Coronary artery (tissue), 2 donors: ENCODE measurements around the gene BRD1.

Experiments used
- DNase-seq: peaks from one replicate; pipeline ENCODE4 v3.0.0-alpha.2; 2017; ENCODE audit warnings: low spot score
- H3K27ac ChIP-seq, 2 donors: fragments of 200-600 bp; sonication (generic); one replicate each; pipeline ENCODE4 v1.5.1; 2016 to 2019
- H3K4me3 ChIP-seq: fragments of 200-600 bp; sonication (generic); 2 replicates; pipeline ENCODE4 v1.5.1; 2016; ENCODE audit warnings: mild to moderate bottlenecking, moderate library complexity
- TF ChIP-seq, protein P1 (sequence below): fragments of 200-600 bp; sonication (generic); IDR thresholded peaks from one replicate; pipeline ENCODE4 v1.5.1; 2019; ENCODE audit warnings: antibody characterized with exemption

BRD1 gene

DNA sequence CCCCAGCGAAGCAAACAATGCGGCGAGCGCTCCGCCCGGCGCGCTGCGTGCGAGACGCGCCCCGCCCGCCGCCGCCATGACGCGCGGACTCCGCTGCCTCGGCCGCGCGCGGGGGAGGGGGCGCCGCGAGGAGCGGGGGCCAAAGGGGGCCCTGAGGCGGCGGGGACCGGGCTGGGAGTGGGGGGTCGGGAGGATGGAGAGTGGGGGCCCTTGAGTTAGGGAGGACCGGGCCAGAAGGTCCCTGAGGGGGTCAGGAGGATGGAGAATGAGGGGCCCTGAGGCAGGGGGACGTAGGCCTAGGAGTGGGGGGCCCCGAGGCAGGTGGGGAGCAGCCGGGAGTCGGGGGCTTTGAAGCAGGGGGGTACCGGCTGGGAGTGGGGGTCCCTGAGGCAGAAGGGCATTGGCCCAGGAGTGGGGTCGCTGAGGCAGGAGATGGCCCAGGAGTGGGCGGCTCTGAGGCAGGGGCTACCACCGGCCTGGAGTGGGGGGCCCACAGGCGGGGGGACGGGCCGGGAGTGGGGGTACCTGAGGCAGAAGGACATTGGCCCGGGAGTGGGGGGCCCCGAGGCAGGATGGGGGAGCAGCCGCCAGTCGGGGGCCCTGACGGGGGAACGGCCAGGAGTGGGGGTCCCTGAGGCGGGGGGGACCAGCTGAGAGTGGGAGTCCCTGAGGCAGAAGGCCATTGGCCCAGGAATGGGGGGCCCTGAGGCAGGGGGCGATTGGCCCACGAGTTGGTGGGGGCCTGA, at the start of gene BRD1:
TSS of gene BRD1 (minus strand) at position 21 of the 746 bp plus-strand sequence. CDS start 3,556 bp downstream, outside the sequence.
- DNase-seq: no peak
- Histone ChIP-seq H3K4me3 (peak within 1 kb of the TSS; percentile 96), H3K27ac (peak within 1 kb of the TSS; percentile 86 to 95)
- TF ChIP-seq, protein P1, sequence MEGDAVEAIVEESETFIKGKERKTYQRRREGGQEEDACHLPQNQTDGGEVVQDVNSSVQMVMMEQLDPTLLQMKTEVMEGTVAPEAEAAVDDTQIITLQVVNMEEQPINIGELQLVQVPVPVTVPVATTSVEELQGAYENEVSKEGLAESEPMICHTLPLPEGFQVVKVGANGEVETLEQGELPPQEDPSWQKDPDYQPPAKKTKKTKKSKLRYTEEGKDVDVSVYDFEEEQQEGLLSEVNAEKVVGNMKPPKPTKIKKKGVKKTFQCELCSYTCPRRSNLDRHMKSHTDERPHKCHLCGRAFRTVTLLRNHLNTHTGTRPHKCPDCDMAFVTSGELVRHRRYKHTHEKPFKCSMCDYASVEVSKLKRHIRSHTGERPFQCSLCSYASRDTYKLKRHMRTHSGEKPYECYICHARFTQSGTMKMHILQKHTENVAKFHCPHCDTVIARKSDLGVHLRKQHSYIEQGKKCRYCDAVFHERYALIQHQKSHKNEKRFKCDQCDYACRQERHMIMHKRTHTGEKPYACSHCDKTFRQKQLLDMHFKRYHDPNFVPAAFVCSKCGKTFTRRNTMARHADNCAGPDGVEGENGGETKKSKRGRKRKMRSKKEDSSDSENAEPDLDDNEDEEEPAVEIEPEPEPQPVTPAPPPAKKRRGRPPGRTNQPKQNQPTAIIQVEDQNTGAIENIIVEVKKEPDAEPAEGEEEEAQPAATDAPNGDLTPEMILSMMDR: no peak

- no peak overlapping the region for H3K4me3 ChIP-seq
- TF ChIP-seq, protein P1: no peak
- H3K27ac ChIP-seq: no peak overlapping the region
- no peak for DNase-seq
Measured at GRCh38 chr22:49873228-49873940, 45.7 kb upstream of the BRD1 start.

DNA sequence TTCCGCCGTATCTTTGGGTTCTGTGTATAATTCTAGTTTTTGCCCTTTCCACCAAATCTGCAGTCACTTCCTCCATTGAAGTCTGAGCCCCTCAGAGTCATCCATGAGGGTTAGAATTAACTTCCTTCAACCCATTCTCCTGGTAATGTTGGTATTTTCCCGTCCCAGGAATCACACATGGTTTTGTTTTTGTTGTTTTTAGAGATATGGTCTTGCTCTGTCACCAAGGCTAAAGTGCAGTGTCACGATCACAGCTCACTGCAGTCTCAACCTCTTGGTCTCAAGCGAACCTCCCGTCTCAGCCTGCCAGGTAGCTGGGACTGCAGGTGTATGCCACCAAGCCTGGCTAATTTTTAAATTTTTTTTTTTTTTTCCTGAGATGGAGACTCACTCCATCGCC, 44.7 kb upstream of the BRD1 start:
- TF ChIP-seq, protein P1: no peak
- DNase-seq: no peak
- H3K27ac ChIP-seq: no peak overlapping the region
- H3K4me3 ChIP-seq: no peak overlapping the region

- Histone ChIP-seq H3K4me3 (no peak overlapping the region), H3K27ac (no peak overlapping the region)
- TF ChIP-seq, protein P1: no peak
- no peak for DNase-seq
Measured at GRCh38 chr22:49871482-49871881, 43.8 kb upstream of the BRD1 start.

DNA sequence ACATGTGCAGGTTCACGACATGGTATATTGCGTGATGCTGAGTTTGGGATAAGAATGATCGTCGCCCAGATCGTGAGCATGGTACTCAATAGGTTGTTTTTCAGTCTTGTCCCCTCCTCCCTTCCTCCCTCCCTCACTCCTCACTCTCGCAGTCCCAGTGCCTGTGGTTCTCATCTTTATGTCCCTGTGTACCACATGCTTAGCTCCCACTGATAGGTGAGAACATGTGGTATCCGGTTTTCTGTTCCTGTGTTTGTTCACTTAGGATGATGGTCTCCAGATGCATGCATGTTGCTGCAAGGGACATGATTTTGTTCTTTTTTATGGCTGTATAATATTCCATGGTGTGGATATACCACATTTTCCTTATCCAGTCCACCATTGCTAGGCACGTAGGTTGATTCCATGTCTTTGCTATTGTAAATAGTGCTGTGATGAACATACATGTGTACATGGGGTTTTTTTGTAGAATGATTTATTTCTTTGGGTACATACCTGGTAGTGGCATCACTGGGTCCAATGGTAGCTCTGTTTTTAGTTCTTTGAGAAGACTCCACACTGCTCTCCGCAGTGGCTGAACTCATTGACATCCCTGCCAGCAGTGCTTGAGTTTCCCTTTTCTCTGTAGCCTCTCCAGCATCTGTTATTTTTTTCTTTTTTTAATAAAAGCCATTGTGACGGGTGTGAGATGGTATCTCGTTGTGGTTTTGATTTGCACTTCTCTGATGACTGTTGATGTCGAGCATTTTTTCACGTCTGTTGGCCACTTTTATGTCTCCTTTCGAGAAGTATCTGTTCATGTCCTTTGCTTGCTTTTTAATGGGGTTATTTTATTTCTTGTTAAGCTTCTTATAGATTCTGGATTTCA, 42.4 kb upstream of the BRD1 start:
- no peak for DNase-seq
- TF ChIP-seq, protein P1: no peak
- H3K27ac ChIP-seq: no peak overlapping the region
- no peak overlapping the region for H3K4me3 ChIP-seq

DNA sequence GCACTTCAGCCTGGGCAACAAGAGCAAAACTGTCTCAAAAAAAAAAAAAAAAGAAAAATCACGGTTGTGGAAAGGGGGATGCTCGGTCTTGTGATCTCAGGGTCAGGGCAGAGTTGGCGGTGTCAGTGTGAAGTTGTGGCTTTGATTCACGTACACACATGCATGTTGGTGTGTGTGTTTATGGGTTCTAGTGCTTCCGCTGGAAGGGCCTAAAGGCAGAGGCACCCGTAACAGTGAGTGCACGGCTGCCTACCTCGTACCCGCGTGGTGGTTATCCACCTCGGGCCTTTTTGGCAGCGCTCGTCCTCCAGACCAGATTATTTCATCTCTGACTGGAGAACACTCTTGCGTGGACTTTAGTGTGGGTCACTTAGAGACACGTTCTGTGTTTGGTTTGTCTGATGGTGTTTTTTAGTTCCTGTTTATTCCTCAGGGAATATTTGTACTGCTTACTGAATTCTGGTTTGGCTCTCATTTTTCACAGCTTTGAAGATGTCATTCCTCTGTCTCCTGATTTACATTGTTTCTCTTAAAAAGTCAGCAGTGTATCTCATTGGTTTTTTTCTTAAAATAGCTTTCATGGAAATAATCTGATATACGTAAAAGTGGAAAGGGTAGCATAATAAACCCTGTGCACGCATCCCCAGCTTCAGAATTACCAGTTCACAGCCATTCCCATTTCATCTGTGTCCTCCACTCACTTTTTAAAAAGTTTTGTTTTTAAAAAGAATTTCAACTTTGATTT, 41.6 kb upstream of the BRD1 start:
- Histone ChIP-seq H3K27ac (no peak overlapping the region), H3K4me3 (no peak overlapping the region)
- no peak for DNase-seq
- TF ChIP-seq, protein P1: no peak
